Measurements from ENCODE around the gene KDM6A. TPM values are rescaled to one million over a fixed set of nuclear protein-coding genes. Genes with fewer than 3 reads are reported as not detected.

Gene KDM6A
- total and polyA plus RNA-seq, 2 of the 13 experiments (the other 11 are each of a cell fraction or from before 2014, with no cell fraction given) = 16.7 to 18.2 TPM

- TF ChIP-seq ZNF142 (CRISPR knock-in tag; IDR thresholded peaks at IDR 0.05) (peak; percentile 70; the same call in 1 of the 2 replicates), ATAD3A (CRISPR knock-in tag; IDR thresholded peaks at IDR 0.05) (no peak), TRIM24 (CRISPR knock-in tag; IDR thresholded peaks at IDR 0.05) (no peak), ZNF30 (CRISPR knock-in tag; IDR thresholded peaks at IDR 0.05) (no peak), BCL3 (CRISPR knock-in tag; IDR thresholded peaks at IDR 0.05) (no peak), BRF2 (CRISPR knock-in tag; IDR thresholded peaks at IDR 0.05) (no peak), REST (IDR thresholded peaks at IDR 0.05; ENCODE audit: borderline replicate concordance in 1 of 2, low read depth in 1 of 2, low read length in 2 of 2) (0 out of 4 replicates have a peak, but pooled peaks of 1 of the 2 experiments have one; percentile 14), ARHGAP35 (CRISPR knock-in tag; IDR thresholded peaks at IDR 0.05; ENCODE audit: borderline replicate concordance) (no peak), SMYD3 (CRISPR knock-in tag; IDR thresholded peaks at IDR 0.05) (no peak), E2F2 (CRISPR knock-in tag; IDR thresholded peaks at IDR 0.05; ENCODE audit: borderline replicate concordance) (no peak), ZNF251 (CRISPR knock-in tag; IDR thresholded peaks at IDR 0.05) (no peak), NFE2L1 (CRISPR knock-in tag; IDR thresholded peaks at IDR 0.05; ENCODE audit: borderline replicate concordance) (no peak), GLI4 (CRISPR knock-in tag; IDR thresholded peaks at IDR 0.05; ENCODE audit: borderline replicate concordance) (no peak), ZNF850 (CRISPR knock-in tag; conservative IDR thresholded peaks at IDR 0.05) (no peak)
Observed at GRCh38 chrX:44871931-44872820, 812 bp upstream of the KDM6A start (continued).
